Liver (tissue), 9 donors: ENCODE results near the gene AP4S1. TPM values are rescaled to one million over a fixed set of nuclear protein-coding genes. Genes with fewer than 3 reads are reported as not detected.

Experiments used
- DNase-seq: peaks from one replicate; pipeline ENCODE4 v3.0.0-alpha.2; 2017; ENCODE audit warnings: low spot score
- H3K27ac ChIP-seq, 2 donors: one replicate each; pipeline ENCODE4 v1.7.0; 2013; ENCODE audit warnings: inconsistent platforms in 2 of 2, low read length in 2 of 2, control low read depth in 1 of 2, low read depth in 1 of 2, mild to moderate bottlenecking in 1 of 2
- H3K27me3 ChIP-seq, 4 donors: one replicate each; pipeline versions ENCODE4 v1.6.1 to v1.7.0; 2013; ENCODE audit warnings: low read length in 3 of 4, inconsistent platforms in 1 of 4, mild to moderate bottlenecking in 1 of 4, moderate library complexity in 1 of 4; ENCODE audit not compliant: control insufficient read depth in 4 of 4, insufficient read depth in 4 of 4
- H3K36me3 ChIP-seq, 4 donors: one replicate each; pipeline versions ENCODE4 v1.6.1 to v1.7.0; 2013; ENCODE audit warnings: low read length in 3 of 4, mild to moderate bottlenecking in 3 of 4, low read depth in 1 of 4, moderate library complexity in 1 of 4; ENCODE audit not compliant: control insufficient read depth in 4 of 4, insufficient read depth in 3 of 4
- H3K4me1 ChIP-seq, 4 donors: one replicate each; pipeline versions ENCODE4 v1.6.1 to v1.7.0; 2013; ENCODE audit warnings: low read length in 3 of 4, mild to moderate bottlenecking in 3 of 4, moderate library complexity in 1 of 4; ENCODE audit not compliant: control insufficient read depth in 4 of 4, insufficient read depth in 4 of 4
- H3K4me3 ChIP-seq, 3 donors: one replicate each; pipeline versions ENCODE4 v1.6.1 to v1.7.0; 2013; ENCODE audit warnings: low read length in 3 of 3, control low read depth in 1 of 3, low read depth in 1 of 3, mild to moderate bottlenecking in 1 of 3
- H3K9ac ChIP-seq, 2 donors: one replicate each; pipeline ENCODE4 v1.7.0; 2013; ENCODE audit warnings: low read length in 2 of 2, mild to moderate bottlenecking in 2 of 2, moderate library complexity in 2 of 2, control low read depth in 1 of 2, low read depth in 1 of 2
- H3K9me3 ChIP-seq, 4 donors: one replicate each; pipeline versions ENCODE4 v1.6.1 to v1.7.0; 2013; ENCODE audit warnings: low read length in 3 of 4; ENCODE audit not compliant: control insufficient read depth in 4 of 4
- CTCF ChIP-seq: fragments of 150-350 bp; IDR thresholded peaks from 2 replicates; pipeline ENCODE4 v1.5.1; 2017; ENCODE audit warnings: improper control_type of control experiment, low read depth, low read length; ENCODE audit not compliant: missing input control
- EGR1 ChIP-seq, 2 donors: IDR thresholded peaks; 2 replicates each; pipeline ENCODE4 v1.6.1; 2016 to 2018; ENCODE audit warnings: antibody characterized with exemption in 2 of 2, low read depth in 2 of 2
- FOXA1 ChIP-seq: IDR thresholded peaks from 2 replicates; pipeline ENCODE4 v1.6.1; 2016; ENCODE audit warnings: antibody characterized with exemption
- FOXA2 ChIP-seq: IDR thresholded peaks from 2 replicates; pipeline ENCODE4 v1.6.1; 2016; ENCODE audit warnings: antibody characterized with exemption
- GABPA ChIP-seq, 2 donors: IDR thresholded peaks in 1 of 2; conservative IDR thresholded peaks in 1 of 2; 2 replicates each; pipeline ENCODE4 v1.6.1; 2016; ENCODE audit warnings: antibody characterized with exemption in 2 of 2, mild to moderate bottlenecking in 1 of 2, moderate library complexity in 1 of 2
- HNF4A ChIP-seq, 2 donors: conservative IDR thresholded peaks; 2 replicates each; pipeline ENCODE4 v1.6.1; 2016; ENCODE audit warnings: antibody characterized with exemption in 2 of 2, mild to moderate bottlenecking in 2 of 2
- HNF4G ChIP-seq: IDR thresholded peaks from 2 replicates; pipeline ENCODE4 v1.6.1; 2016; ENCODE audit warnings: antibody characterized with exemption
- JUND ChIP-seq, 2 donors: IDR thresholded peaks; 2 replicates each; pipeline ENCODE4 v1.6.1; 2016; ENCODE audit warnings: antibody characterized with exemption in 2 of 2
- NR2F2 ChIP-seq: IDR thresholded peaks from 2 replicates; pipeline ENCODE4 v1.6.1; 2016; ENCODE audit warnings: antibody characterized with exemption
- RAD21 ChIP-seq, 2 donors: IDR thresholded peaks; 2 replicates each; pipeline ENCODE4 v1.6.1; 2016; ENCODE audit warnings: antibody characterized with exemption in 2 of 2, mild to moderate bottlenecking in 2 of 2
- RXRA ChIP-seq, 2 donors: IDR thresholded peaks; 2 replicates each; pipeline ENCODE4 v1.6.1; 2017 to 2018; ENCODE audit warnings: antibody characterized with exemption in 2 of 2, mild to moderate bottlenecking in 1 of 2
- SP1 ChIP-seq: IDR thresholded peaks from 2 replicates; pipeline ENCODE4 v1.6.1; 2018; ENCODE audit warnings: antibody characterized with exemption, mild to moderate bottlenecking
- TAF1 ChIP-seq: conservative IDR thresholded peaks from 2 replicates; pipeline ENCODE4 v1.6.1; 2016; ENCODE audit warnings: antibody characterized with exemption, mild to moderate bottlenecking
- YY1 ChIP-seq: IDR thresholded peaks from 2 replicates; pipeline ENCODE4 v1.6.1; 2016; ENCODE audit warnings: antibody characterized with exemption, mild to moderate bottlenecking
- ZBTB33 ChIP-seq: IDR thresholded peaks from 2 replicates; pipeline ENCODE4 v1.6.1; 2016; ENCODE audit warnings: antibody characterized with exemption
- WGBS: extraction: QIAGEN DNeasy Blood & Tissue Kit; methylation state at CpG from one replicate; pipeline ENCODE4 v1.1.7; 2013; 5-methylcytosine and 5-hydroxymethylcytosine counted together
- polyA plus RNA-seq, 2 donors: library from polyadenylated mRNA; stranded (reverse) in 1 of 2; unstranded in 1 of 2; fragments of 200-250 nt in 1 of 2; fragments of >200 nt in 1 of 2; fragmentation: Nextera tagmentation in 1 of 2; extraction: Ambion mirVana in 1 of 2; gene quantifications; one replicate each; pipeline versions ENCODE4 v1.2.1 to v1.2.3, GENCODE V29; 2013 to 2015
- total RNA-seq, 2 donors: library from RNA; depleted of rRNA; stranded (reverse); fragments of >200 nt; gene quantifications; one replicate each; pipeline ENCODE4 v1.2.3, GENCODE V29; 2014
- TF ChIP-seq, protein P1 (sequence below): IDR thresholded peaks from 2 replicates; pipeline ENCODE4 v1.6.1; 2016; ENCODE audit warnings: antibody characterized with exemption
- TF ChIP-seq, protein P2 (sequence below): IDR thresholded peaks from 2 replicates; pipeline ENCODE4 v1.6.1; 2016; ENCODE audit warnings: antibody characterized with exemption
- TF ChIP-seq, protein P3 (sequence below): IDR thresholded peaks from 2 replicates; pipeline ENCODE4 v1.6.1; 2016; ENCODE audit warnings: antibody characterized with exemption, mild to moderate bottlenecking
- donor health status: healthy.
- donor health status: healthy.
- donor health status: healthy.
- donor health status: healthy.
- donor health status: healthy.

Gene AP4S1
- total and polyA plus RNA-seq, 4 donors, result 1.3 to 4.3 (median 1.7) TPM

GRCh38 chr14:31026450-31027235, 1.2 kb downstream of the AP4S1 start:
- under 1% methylated on average over 48 of the region's 48 CpGs for WGBS
- H3K4me3 ChIP-seq, result peak overlapping the region; percentile 86 to 100 (median 94)
- TF ChIP-seq SP1 (peak; percentile 69), JUND (IDR thresholded peaks at IDR 0.05) (peak in 1 of 2 donors; percentile 49), RAD21 (IDR thresholded peaks at IDR 0.05) (peak; percentile 8 to 32), HNF4A (conservative IDR thresholded peaks at IDR 0.05) (peak; percentile 15 to 21), TAF1 (peak; percentile 76), CTCF (peak; percentile 5), NR2F2 (peak; percentile 52), YY1 (peak; percentile 69), RXRA (IDR thresholded peaks at IDR 0.05) (no peak), FOXA1 (no peak), ZBTB33 (peak; percentile 43), EGR1 (IDR thresholded peaks at IDR 0.05; ENCODE audit: low read depth in 2 of 2) (no peak), FOXA2 (no peak), HNF4G (no peak), GABPA (IDR thresholded peaks at IDR 0.05 in 1 of 2, conservative IDR thresholded peaks at IDR 0.05 in 1 of 2) (no peak)
- TF ChIP-seq, protein P1, sequence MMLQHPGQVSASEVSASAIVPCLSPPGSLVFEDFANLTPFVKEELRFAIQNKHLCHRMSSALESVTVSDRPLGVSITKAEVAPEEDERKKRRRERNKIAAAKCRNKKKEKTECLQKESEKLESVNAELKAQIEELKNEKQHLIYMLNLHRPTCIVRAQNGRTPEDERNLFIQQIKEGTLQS, result no peak
- TF ChIP-seq, protein P2, sequence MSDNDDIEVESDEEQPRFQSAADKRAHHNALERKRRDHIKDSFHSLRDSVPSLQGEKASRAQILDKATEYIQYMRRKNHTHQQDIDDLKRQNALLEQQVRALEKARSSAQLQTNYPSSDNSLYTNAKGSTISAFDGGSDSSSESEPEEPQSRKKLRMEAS, result peak; percentile 29
- TF ChIP-seq, protein P3, sequence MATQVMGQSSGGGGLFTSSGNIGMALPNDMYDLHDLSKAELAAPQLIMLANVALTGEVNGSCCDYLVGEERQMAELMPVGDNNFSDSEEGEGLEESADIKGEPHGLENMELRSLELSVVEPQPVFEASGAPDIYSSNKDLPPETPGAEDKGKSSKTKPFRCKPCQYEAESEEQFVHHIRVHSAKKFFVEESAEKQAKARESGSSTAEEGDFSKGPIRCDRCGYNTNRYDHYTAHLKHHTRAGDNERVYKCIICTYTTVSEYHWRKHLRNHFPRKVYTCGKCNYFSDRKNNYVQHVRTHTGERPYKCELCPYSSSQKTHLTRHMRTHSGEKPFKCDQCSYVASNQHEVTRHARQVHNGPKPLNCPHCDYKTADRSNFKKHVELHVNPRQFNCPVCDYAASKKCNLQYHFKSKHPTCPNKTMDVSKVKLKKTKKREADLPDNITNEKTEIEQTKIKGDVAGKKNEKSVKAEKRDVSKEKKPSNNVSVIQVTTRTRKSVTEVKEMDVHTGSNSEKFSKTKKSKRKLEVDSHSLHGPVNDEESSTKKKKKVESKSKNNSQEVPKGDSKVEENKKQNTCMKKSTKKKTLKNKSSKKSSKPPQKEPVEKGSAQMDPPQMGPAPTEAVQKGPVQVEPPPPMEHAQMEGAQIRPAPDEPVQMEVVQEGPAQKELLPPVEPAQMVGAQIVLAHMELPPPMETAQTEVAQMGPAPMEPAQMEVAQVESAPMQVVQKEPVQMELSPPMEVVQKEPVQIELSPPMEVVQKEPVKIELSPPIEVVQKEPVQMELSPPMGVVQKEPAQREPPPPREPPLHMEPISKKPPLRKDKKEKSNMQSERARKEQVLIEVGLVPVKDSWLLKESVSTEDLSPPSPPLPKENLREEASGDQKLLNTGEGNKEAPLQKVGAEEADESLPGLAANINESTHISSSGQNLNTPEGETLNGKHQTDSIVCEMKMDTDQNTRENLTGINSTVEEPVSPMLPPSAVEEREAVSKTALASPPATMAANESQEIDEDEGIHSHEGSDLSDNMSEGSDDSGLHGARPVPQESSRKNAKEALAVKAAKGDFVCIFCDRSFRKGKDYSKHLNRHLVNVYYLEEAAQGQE, result peak; percentile 94
- no peaks in the 10 kb centered on the region for H3K36me3 ChIP-seq
- peak; percentile 96 for DNase-seq
- H3K4me1 ChIP-seq, result peaks cover 0 to 30% (median 3%) of the 10 kb centered on the region in 4 donors
- no peaks in the 10 kb centered on the region for H3K9me3 ChIP-seq
- H3K9ac ChIP-seq, result peak overlapping the region; percentile 76 to 95
- H3K27ac ChIP-seq, result peak overlapping the region; percentile 99 to 100
- no peaks in the 10 kb centered on the region for H3K27me3 ChIP-seq
